K562 (cell line): ENCODE data around the gene NKX2-1. TPM values are rescaled to one million over a fixed set of nuclear protein-coding genes. Genes with fewer than 3 reads are reported as not detected.

ENCODE experiments used
- ATAC-seq: fragments of 200-7000 bp; cut with Tn5 transposase; 3 replicates; pipeline ENCODE4 v1.9.1; 2020; ENCODE audit warnings: moderate library complexity
- BruUV-seq: library from RNA; stranded (reverse); fragments of 400-500 nt; replicated peaks from 2 replicates; lab custom pipeline; 2021; lab: Mats Ljungman, UMichigan
- CTCF ChIA-PET: fragments of 300-600 bp; formaldehyde crosslinking; extraction: SDS; loops from one replicate; lab custom pipeline; 2021; ENCODE audit warnings: low intra/inter-chr PET ratio; lab: Yijun Ruan, JAX
- POLR2A ChIA-PET: fragments of 300-600, 350-650 bp; sonication (Branson Sonifier 250); formaldehyde crosslinking; extraction: SDS; loops from one replicate; lab custom pipeline; 2021; ENCODE audit warnings: antibody characterized with exemption, inconsistent platforms; lab: Yijun Ruan, JAX
- DNase-seq, 4 experiments: peaks; one replicate each; pipeline versions ENCODE4 v3.0.0 to v3.0.0-alpha.2; 2011 to 2018; ENCODE audit warnings: low spot score in 3 of 4, mixed read lengths in 3 of 4; ENCODE audit errors: extremely low read depth in 1 of 4
- FAIRE-seq: peaks from 2 replicates; lab custom pipeline; 2011; peaks lifted over from hg19 to GRCh38; lab: Jason Lieb, UNC
- H2AFZ ChIP-seq: 2 replicates; pipeline ENCODE4 v1.6.0; 2011; ENCODE audit warnings: low read depth, low read length, control low read depth, inconsistent platforms
- H3K27ac ChIP-seq: fragments of 200-600 bp; 3 replicates; pipeline ENCODE4 v1.8.0; 2011; ENCODE audit warnings: low read depth, mild to moderate bottlenecking, control low read depth, inconsistent platforms, low read length, moderate library complexity, mixed read lengths; ENCODE audit errors: extremely low read depth
- H3K27me3 ChIP-seq, 2 experiments: fragments of 300-600 bp in 1 of 2; 2 replicates in 1 of 2; 3 replicates in 1 of 2; pipeline versions ENCODE4 v1.6.0 to v1.8.0; 2011; ENCODE audit warnings: inconsistent platforms in 2 of 2, low read length in 2 of 2, mild to moderate bottlenecking in 1 of 2, mixed read lengths in 1 of 2, moderate library complexity in 1 of 2; ENCODE audit not compliant: control insufficient read depth in 2 of 2, insufficient read depth in 2 of 2
- H3K36me3 ChIP-seq: fragments of 300-600 bp; 3 replicates; pipeline ENCODE4 v1.8.0; 2011; ENCODE audit warnings: mild to moderate bottlenecking, low read length, inconsistent platforms; ENCODE audit not compliant: control insufficient read depth, insufficient read depth
- H3K4me1 ChIP-seq, 2 experiments: fragments of 200-600 bp in 1 of 2; replicated peaks in 1 of 2; 2 replicates in 1 of 2; 3 replicates in 1 of 2; pipeline versions ENCODE4 v1.5.1 to v1.8.0; 2011; ENCODE audit warnings: inconsistent platforms in 2 of 2, low read length in 2 of 2, mild to moderate bottlenecking in 1 of 2, mixed read lengths in 1 of 2, moderate library complexity in 1 of 2; ENCODE audit not compliant: control insufficient read depth in 2 of 2, insufficient read depth in 2 of 2
- H3K4me2 ChIP-seq: 2 replicates; pipeline ENCODE4 v1.6.1; 2011; ENCODE audit warnings: low read length, control low read depth, inconsistent platforms, mixed read lengths; ENCODE audit not compliant: insufficient read depth
- H3K4me3 ChIP-seq: fragments of 200-600 bp; sonication (generic), shearing (Covaris generic); 2 replicates; pipeline ENCODE4 v1.5.1; 2016; ENCODE audit warnings: control low read depth, inconsistent platforms
- H3K79me2 ChIP-seq: fragments of 200-600 bp; 3 replicates; pipeline ENCODE4 v1.8.0; 2011; ENCODE audit warnings: low read length, inconsistent platforms; ENCODE audit not compliant: control insufficient read depth, insufficient read depth
- H3K9ac ChIP-seq, 2 experiments: 2 replicates each; pipeline versions ENCODE4 v1.6.0 to v1.6.1; 2011; ENCODE audit warnings: low read depth in 2 of 2, low read length in 2 of 2, control low read depth in 1 of 2, inconsistent platforms in 1 of 2, mild to moderate bottlenecking in 1 of 2, mixed read lengths in 1 of 2; ENCODE audit not compliant: insufficient read depth in 1 of 2
- H3K9me1 ChIP-seq: one replicate; pipeline ENCODE4 v1.6.0; 2011; ENCODE audit warnings: inconsistent platforms, mild to moderate bottlenecking, low read length, moderate library complexity; ENCODE audit not compliant: control insufficient read depth, insufficient read depth
- H3K9me3 ChIP-seq: replicated peaks from 2 replicates; pipeline ENCODE4 v1.5.1; 2011; ENCODE audit warnings: low read depth, low read length, inconsistent platforms; ENCODE audit not compliant: control insufficient read depth, insufficient read depth
- H4K20me1 ChIP-seq: replicated peaks from 2 replicates; pipeline ENCODE4 v1.6.1; 2011; ENCODE audit warnings: low read length, inconsistent platforms, mixed read lengths; ENCODE audit not compliant: control insufficient read depth, insufficient read depth
- ARID1B ChIP-seq: fragments of 450-650 bp; IDR thresholded peaks from 2 replicates; pipeline ENCODE4 v1.6.1; 2016; ENCODE audit warnings: antibody characterized with exemption, mild to moderate bottlenecking, inconsistent platforms
- E2F3 ChIP-seq: fragments of 250-450 bp; sonication (Bioruptor Pico); IDR thresholded peaks from 2 replicates; pipeline ENCODE4 v1.4.0; 2020; ENCODE audit warnings: mild to moderate bottlenecking
- FOSL1 ChIP-seq: fragments of 200-800 bp; sonication (Bioruptor generic); conservative IDR thresholded peaks from 2 replicates; pipeline ENCODE4 v1.6.1; 2016; ENCODE audit warnings: missing genetic modification characterization, missing compliant biosample characterization
- MBD2 ChIP-seq: sonication (generic); IDR thresholded peaks from 2 replicates; pipeline ENCODE4 v1.6.1; 2016; ENCODE audit warnings: low read depth, borderline replicate concordance
- MCM2 ChIP-seq: fragments of 450-650 bp; IDR thresholded peaks from 2 replicates; pipeline ENCODE4 v1.6.1; 2017; ENCODE audit warnings: low read depth, mild to moderate bottlenecking
- MYC ChIP-seq, 2 experiments: fragments of 250-450 bp in 1 of 2; sonication (Bioruptor Pico) in 1 of 2; IDR thresholded peaks; 2 replicates each; pipeline versions ENCODE4 v1.5.1 to v1.6.1; 2012 to 2021; ENCODE audit warnings: low read depth in 2 of 2, borderline replicate concordance in 1 of 2, improper control_type of control experiment in 1 of 2, low read length in 1 of 2, mild to moderate bottlenecking in 1 of 2, moderate library complexity in 1 of 2
- MYNN ChIP-seq, 2 experiments: sonication (generic); formaldehyde crosslinking in 1 of 2; IDR thresholded peaks; 2 replicates each; pipeline versions ENCODE4 v1.5.0 to v1.6.1; 2016 to 2020; ENCODE audit warnings: antibody characterized with exemption in 1 of 2, missing genetic modification reagents in 1 of 2
- NR2C1 ChIP-seq, 2 experiments: fragments of 450-650 bp; IDR thresholded peaks; 2 replicates each; pipeline ENCODE4 v1.6.1; 2017; ENCODE audit warnings: mild to moderate bottlenecking in 2 of 2, antibody characterized with exemption in 1 of 2, inconsistent platforms in 1 of 2, missing compliant biosample characterization in 1 of 2, missing genetic modification characterization in 1 of 2
- SP1 ChIP-seq: sonication (generic); formaldehyde crosslinking; IDR thresholded peaks from 2 replicates; pipeline ENCODE4 v1.8.1; 2022; ENCODE audit warnings: mild to moderate bottlenecking, missing genetic modification reagents
- TCF7 ChIP-seq: sonication (generic); IDR thresholded peaks from 2 replicates; pipeline ENCODE4 v1.6.1; 2016; ENCODE audit warnings: antibody characterized with exemption, borderline replicate concordance
- TCF7L2 ChIP-seq: fragments of 150-350 bp; IDR thresholded peaks from 2 replicates; pipeline ENCODE4 v1.6.1; 2016; ENCODE audit warnings: low read depth, mild to moderate bottlenecking, low read length, moderate library complexity
- XRCC4 ChIP-seq: IDR thresholded peaks from one replicate; pipeline ENCODE4 v1.6.1; 2011; ENCODE audit not compliant: insufficient read depth, insufficient read length; ENCODE audit errors: extremely low read depth
- ZNF431 ChIP-seq: sonication (generic); formaldehyde crosslinking; IDR thresholded peaks from 2 replicates; pipeline ENCODE4 v1.8.0; 2022; ENCODE audit warnings: mild to moderate bottlenecking, missing genetic modification reagents
- WGBS: fragments of 100-300 bp; shearing (Covaris generic); methylation state at CpG from one replicate; pipeline ENCODE4 v1.1.6; 2016; ENCODE audit warnings: low coverage, mixed read lengths; ENCODE audit not compliant: insufficient coverage; ENCODE audit errors: missing lambda C conversion rate; 5-methylcytosine and 5-hydroxymethylcytosine counted together
- in situ Hi-C: fragments of 300-500 bp; cut with MboI; formaldehyde crosslinking; loops from 4 replicates; pipeline ENCODE4 v1.15.0; 2018; ENCODE audit warnings: inconsistent platforms, mixed read lengths
- intact Hi-C: fragments of 100-400 bp; cut with micrococcal nuclease; formaldehyde crosslinking; loops from 2 replicates; pipeline ENCODE4 v1.14.2; 2022
- polyA plus RNA-seq, 8 experiments: library from polyadenylated mRNA; depleted of rRNA in 4 of 8; stranded (reverse) in 5 of 8; unstranded in 3 of 8; fragments of >200 nt; fragmentation: Nextera tagmentation in 2 of 8; fragmentation: Illumina TruSeq in 1 of 8; extraction: Ambion mirVana in 2 of 8; extraction: Trizol in 1 of 8; gene quantifications; 2 replicates each; pipeline versions ENCODE4 v1.2.1 to v1.2.3, GENCODE V29; 2011 to 2014; ENCODE audit warnings: inconsistent platforms in 1 of 8, missing spikeins in 1 of 8
- total RNA-seq, 7 experiments: library from RNA; depleted of rRNA in 6 of 7; stranded (reverse); fragments of >200 nt in 6 of 7; fragmentation: Illumina TruSeq in 2 of 7; extraction: Trizol in 2 of 7; gene quantifications; 2 replicates each; pipeline versions ENCODE4 v1.2.1 to v1.2.3, GENCODE V29; 2011 to 2021; ENCODE audit warnings: low replicate concordance in 1 of 7
- TF ChIP-seq, protein P1 (sequence below): fragments of 250-450 bp; sonication (Bioruptor Pico); IDR thresholded peaks from 2 replicates; pipeline ENCODE4 v1.4.0; 2020; ENCODE audit warnings: mild to moderate bottlenecking, moderate library complexity, borderline replicate concordance
- TF ChIP-seq, protein P2 (sequence below): fragments of 250-450 bp; sonication (Bioruptor Pico); IDR thresholded peaks from 2 replicates; pipeline ENCODE4 v1.8.0; 2021; ENCODE audit warnings: borderline replicate concordance, mild to moderate bottlenecking, moderate library complexity; ENCODE audit not compliant: poor library complexity, severe bottlenecking
- TF ChIP-seq, protein P3 (sequence below): IDR thresholded peaks from 2 replicates; pipeline ENCODE4 v1.6.1; 2014; ENCODE audit warnings: antibody characterized with exemption

NKX2-1 gene
- total and polyA plus RNA-seq, 9 of the 15 experiments (the other 6 are each of a cell fraction or from before 2014, with no cell fraction given), result 0.11 TPM; not detected in 8

DNA sequence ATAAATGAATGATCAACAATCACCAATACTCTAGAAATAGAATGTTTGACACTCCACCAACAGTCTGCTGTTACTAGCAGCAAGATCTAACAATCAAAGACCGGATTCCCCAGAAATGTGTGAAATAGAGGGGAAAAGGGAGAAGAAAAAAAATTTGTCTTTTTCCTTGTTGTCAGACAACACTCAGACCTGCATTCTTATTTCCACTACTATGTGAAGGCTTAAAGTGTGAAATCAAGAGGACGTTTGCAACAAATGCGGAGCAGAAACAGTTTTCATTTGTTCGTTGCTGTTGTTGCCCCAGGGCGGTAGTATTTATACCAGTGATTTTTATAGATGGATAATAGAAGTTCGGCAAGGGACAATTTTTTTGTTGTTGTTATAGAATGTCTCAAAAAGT, 9.2 kb downstream of the NKX2-1 start (continued):
- TF ChIP-seq TCF7L2, result no peak
- TF ChIP-seq, protein P1, sequence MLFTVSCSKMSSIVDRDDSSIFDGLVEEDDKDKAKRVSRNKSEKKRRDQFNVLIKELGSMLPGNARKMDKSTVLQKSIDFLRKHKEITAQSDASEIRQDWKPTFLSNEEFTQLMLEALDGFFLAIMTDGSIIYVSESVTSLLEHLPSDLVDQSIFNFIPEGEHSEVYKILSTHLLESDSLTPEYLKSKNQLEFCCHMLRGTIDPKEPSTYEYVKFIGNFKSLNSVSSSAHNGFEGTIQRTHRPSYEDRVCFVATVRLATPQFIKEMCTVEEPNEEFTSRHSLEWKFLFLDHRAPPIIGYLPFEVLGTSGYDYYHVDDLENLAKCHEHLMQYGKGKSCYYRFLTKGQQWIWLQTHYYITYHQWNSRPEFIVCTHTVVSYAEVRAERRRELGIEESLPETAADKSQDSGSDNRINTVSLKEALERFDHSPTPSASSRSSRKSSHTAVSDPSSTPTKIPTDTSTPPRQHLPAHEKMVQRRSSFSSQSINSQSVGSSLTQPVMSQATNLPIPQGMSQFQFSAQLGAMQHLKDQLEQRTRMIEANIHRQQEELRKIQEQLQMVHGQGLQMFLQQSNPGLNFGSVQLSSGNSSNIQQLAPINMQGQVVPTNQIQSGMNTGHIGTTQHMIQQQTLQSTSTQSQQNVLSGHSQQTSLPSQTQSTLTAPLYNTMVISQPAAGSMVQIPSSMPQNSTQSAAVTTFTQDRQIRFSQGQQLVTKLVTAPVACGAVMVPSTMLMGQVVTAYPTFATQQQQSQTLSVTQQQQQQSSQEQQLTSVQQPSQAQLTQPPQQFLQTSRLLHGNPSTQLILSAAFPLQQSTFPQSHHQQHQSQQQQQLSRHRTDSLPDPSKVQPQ (CRISPR knock-in tag), result no peak

DNA sequence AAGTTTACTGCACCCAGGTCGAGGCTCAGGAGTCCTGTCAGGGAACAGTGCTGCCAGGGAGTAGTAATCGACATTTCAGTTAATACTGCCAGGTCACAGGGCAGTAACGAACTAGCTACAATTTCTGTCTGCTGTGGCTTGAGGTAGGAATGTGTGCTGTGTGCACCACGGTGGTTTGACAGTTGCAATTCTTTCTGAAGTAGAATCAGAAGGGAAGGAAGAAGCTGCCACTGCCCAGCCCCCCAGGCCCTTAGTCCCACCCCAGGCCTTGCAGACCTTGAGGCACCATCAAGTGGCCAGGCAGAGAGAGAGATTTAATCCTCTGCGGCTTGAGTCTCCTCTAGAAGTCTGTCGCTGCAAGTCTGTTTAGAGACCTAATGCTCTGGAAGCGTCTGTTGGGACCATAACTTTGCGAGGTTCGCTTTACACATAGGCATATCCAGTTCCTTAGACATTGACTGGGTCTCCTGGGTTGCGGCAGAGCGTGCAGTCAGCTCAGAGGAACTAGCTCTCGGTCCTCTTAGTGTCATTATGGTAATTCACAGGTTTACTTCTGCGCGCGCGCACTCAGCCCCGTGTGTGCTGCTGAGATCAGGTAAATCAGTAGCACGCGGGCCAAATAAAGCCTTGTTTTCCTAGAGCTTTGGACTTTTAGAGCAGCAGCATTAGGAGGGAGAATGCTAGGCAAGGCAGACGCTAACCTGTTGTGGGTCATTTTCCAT, 9.8 kb downstream of the NKX2-1 start:
- Histone ChIP-seq H3K4me2 (no peak overlapping the region), H3K9me3 (no peaks in the 10 kb centered on the region), H3K9ac (no peak overlapping the region), H2AFZ (no peak overlapping the region), H3K9me1 (no peaks in the 10 kb centered on the region), H4K20me1 (no peaks in the 10 kb centered on the region), H3K36me3 (no peaks in the 10 kb centered on the region), H3K79me2 (no peaks in the 10 kb centered on the region), H3K27ac (no peak overlapping the region), H3K4me3 (no peak overlapping the region), H3K27me3 (peaks cover 39 to 78% of the 10 kb centered on the region in 2 experiments), H3K4me1 (no peaks in the 10 kb centered on the region; a peak in 2 of 5 replicates)
- BruUV-seq, result no TSS peak
- WGBS, result 23% methylated on average over 20 of the region's 20 CpGs
- ATAC-seq (no peak), DNase-seq (no peak), FAIRE-seq (no peak)
- ChIA-PET POLR2A (no interaction called here), CTCF (no interaction called here)
- intact Hi-C loops (no loop called here), in situ Hi-C loops (no loop called here)
- no peak for TF ChIP-seq ZNF431 (CRISPR knock-in tag)
- no peak for TF ChIP-seq MYC (IDR thresholded peaks at IDR 0.05; ENCODE audit: low read depth, low read length)
- no peak for TF ChIP-seq MYC (CRISPR knock-in tag; IDR thresholded peaks at IDR 0.05; ENCODE audit: borderline replicate concordance, low read depth)
- no peak for TF ChIP-seq TCF7
- no peak for TF ChIP-seq E2F3 (CRISPR knock-in tag)
- TF ChIP-seq, protein P2, sequence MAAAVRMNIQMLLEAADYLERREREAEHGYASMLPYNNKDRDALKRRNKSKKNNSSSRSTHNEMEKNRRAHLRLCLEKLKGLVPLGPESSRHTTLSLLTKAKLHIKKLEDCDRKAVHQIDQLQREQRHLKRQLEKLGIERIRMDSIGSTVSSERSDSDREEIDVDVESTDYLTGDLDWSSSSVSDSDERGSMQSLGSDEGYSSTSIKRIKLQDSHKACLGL (CRISPR knock-in tag), result no peak
- TF ChIP-seq SP1 (CRISPR knock-in tag), result no peak
- TF ChIP-seq FOSL1, result no peak
- TF ChIP-seq NR2C1 (IDR thresholded peaks at IDR 0.05), result no peak
- no peak for TF ChIP-seq NR2C1 (tag; IDR thresholded peaks at IDR 0.05)
- no peak for TF ChIP-seq MYNN (IDR thresholded peaks at IDR 0.05)
- TF ChIP-seq MYNN (CRISPR knock-in tag; IDR thresholded peaks at IDR 0.05), result no peak
- no peak for TF ChIP-seq XRCC4
- no peak for TF ChIP-seq MBD2
- TF ChIP-seq, protein P3, sequence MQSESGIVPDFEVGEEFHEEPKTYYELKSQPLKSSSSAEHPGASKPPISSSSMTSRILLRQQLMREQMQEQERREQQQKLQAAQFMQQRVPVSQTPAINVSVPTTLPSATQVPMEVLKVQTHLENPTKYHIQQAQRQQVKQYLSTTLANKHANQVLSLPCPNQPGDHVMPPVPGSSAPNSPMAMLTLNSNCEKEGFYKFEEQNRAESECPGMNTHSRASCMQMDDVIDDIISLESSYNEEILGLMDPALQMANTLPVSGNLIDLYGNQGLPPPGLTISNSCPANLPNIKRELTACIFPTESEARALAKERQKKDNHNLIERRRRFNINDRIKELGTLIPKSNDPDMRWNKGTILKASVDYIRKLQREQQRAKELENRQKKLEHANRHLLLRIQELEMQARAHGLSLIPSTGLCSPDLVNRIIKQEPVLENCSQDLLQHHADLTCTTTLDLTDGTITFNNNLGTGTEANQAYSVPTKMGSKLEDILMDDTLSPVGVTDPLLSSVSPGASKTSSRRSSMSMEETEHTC, result no peak
- TF ChIP-seq ARID1B, result no peak
- no peak for TF ChIP-seq MCM2
